RWPE2 (cell line): ENCODE results near the gene ARHGAP4.

Experiments used
- ATAC-seq: fragments of 200-7000 bp; cut with Tn5 transposase; 3 replicates; pipeline ENCODE4 v1.9.1; 2021; ENCODE audit warnings: low read depth
- DNase-seq: peaks from one replicate; pipeline ENCODE4 v3.0.0-alpha.2; 2020; ENCODE audit warnings: low spot score
- H3K27ac ChIP-seq: fragments of 450-650 bp; 2 replicates; pipeline ENCODE4 v1.5.1; 2017; ENCODE audit warnings: mild to moderate bottlenecking; ENCODE audit not compliant: poor library complexity, severe bottlenecking
- H3K27me3 ChIP-seq: fragments of 250-450 bp; sonication (Bioruptor Pico); 2 replicates; pipeline ENCODE4 v1.5.1; 2021; ENCODE audit warnings: mild to moderate bottlenecking, moderate library complexity; ENCODE audit not compliant: insufficient read depth, poor library complexity, severe bottlenecking
- H3K36me3 ChIP-seq: fragments of 250-450 bp; sonication (Bioruptor Pico); 2 replicates; pipeline ENCODE4 v1.5.1; 2020; ENCODE audit warnings: low read depth, mild to moderate bottlenecking, moderate library complexity
- H3K4me1 ChIP-seq: fragments of 250-450 bp; sonication (Bioruptor Pico); 2 replicates; pipeline ENCODE4 v1.5.1; 2021; ENCODE audit warnings: mild to moderate bottlenecking, moderate library complexity; ENCODE audit not compliant: insufficient read depth, poor library complexity, severe bottlenecking
- H3K4me3 ChIP-seq: fragments of 250-450 bp; sonication (Bioruptor Pico); 2 replicates; pipeline ENCODE4 v1.5.1; 2021; ENCODE audit warnings: mild to moderate bottlenecking, moderate library complexity; ENCODE audit not compliant: severe bottlenecking
- H3K9me3 ChIP-seq: fragments of 250-450 bp; sonication (Bioruptor Pico); 2 replicates; pipeline ENCODE4 v1.5.1; 2021; ENCODE audit warnings: mild to moderate bottlenecking, moderate library complexity; ENCODE audit not compliant: severe bottlenecking
- TF ChIP-seq, protein P1 (sequence below): fragments of 450-650 bp; IDR thresholded peaks from one replicate; pipeline ENCODE4 v1.5.1; 2017; ENCODE audit warnings: mild to moderate bottlenecking, moderate library complexity; ENCODE audit not compliant: poor library complexity, severe bottlenecking

The ARHGAP4 gene

DNA sequence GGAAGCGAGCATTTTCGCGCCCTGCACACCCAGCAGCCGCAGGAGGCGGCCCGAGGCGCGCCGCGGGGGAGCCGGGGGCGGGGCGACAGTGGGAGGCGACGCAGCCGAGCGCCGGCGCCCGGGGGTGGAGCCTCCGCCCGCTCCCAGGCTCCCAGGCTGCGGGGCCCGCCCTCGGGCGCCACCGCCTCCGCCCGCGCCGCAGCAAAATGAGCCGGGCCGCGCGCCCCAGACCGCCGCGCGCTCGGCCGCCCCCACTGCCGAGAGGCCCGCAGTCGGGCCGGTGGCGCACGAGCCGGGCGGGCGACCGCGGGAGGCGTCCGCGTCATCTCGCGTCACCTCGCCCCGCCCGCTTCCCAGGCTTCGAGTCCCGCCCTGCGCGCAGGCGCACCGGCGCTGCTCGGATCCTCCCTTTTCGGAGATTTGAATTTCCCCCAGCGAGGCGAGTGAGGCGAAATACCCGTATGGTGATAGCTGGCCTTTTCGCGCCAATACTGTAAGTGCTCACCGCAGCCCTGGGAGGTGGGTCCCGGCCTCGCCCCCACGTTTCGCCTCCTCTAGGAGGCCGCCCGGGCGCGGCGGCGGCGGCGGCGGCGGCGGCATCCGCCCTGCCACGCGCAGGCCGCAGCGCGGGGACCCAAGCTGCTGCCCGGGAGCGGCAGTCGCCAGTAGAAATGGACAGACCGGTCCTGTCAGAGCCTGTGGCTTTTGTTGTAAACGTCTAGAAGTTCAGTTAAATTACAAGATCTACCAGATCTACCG lies 46.5 kb upstream of the ARHGAP4 start, which contains the start of gene TMEM187:
TMEM187 (plus strand) TSS at position 387 of the 759 bp plus-strand sequence. CDS start 9,309 bp downstream, outside the sequence.
- H3K9me3 ChIP-seq: no peaks in the 10 kb centered on the region
- TF ChIP-seq, protein P1, sequence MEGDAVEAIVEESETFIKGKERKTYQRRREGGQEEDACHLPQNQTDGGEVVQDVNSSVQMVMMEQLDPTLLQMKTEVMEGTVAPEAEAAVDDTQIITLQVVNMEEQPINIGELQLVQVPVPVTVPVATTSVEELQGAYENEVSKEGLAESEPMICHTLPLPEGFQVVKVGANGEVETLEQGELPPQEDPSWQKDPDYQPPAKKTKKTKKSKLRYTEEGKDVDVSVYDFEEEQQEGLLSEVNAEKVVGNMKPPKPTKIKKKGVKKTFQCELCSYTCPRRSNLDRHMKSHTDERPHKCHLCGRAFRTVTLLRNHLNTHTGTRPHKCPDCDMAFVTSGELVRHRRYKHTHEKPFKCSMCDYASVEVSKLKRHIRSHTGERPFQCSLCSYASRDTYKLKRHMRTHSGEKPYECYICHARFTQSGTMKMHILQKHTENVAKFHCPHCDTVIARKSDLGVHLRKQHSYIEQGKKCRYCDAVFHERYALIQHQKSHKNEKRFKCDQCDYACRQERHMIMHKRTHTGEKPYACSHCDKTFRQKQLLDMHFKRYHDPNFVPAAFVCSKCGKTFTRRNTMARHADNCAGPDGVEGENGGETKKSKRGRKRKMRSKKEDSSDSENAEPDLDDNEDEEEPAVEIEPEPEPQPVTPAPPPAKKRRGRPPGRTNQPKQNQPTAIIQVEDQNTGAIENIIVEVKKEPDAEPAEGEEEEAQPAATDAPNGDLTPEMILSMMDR: no peak
- DNase-seq (peak; percentile 76), ATAC-seq (peak; percentile 33)
- peak within 1 kb of the TSS; percentile 92 for H3K27ac ChIP-seq
- H3K36me3 ChIP-seq: peaks cover 21% of the 10 kb centered on the region
- no peaks in the 10 kb centered on the region for H3K27me3 ChIP-seq
- peak within 1 kb of the TSS; percentile 88 for H3K4me3 ChIP-seq
- no peaks in the 10 kb centered on the region for H3K4me1 ChIP-seq

DNA sequence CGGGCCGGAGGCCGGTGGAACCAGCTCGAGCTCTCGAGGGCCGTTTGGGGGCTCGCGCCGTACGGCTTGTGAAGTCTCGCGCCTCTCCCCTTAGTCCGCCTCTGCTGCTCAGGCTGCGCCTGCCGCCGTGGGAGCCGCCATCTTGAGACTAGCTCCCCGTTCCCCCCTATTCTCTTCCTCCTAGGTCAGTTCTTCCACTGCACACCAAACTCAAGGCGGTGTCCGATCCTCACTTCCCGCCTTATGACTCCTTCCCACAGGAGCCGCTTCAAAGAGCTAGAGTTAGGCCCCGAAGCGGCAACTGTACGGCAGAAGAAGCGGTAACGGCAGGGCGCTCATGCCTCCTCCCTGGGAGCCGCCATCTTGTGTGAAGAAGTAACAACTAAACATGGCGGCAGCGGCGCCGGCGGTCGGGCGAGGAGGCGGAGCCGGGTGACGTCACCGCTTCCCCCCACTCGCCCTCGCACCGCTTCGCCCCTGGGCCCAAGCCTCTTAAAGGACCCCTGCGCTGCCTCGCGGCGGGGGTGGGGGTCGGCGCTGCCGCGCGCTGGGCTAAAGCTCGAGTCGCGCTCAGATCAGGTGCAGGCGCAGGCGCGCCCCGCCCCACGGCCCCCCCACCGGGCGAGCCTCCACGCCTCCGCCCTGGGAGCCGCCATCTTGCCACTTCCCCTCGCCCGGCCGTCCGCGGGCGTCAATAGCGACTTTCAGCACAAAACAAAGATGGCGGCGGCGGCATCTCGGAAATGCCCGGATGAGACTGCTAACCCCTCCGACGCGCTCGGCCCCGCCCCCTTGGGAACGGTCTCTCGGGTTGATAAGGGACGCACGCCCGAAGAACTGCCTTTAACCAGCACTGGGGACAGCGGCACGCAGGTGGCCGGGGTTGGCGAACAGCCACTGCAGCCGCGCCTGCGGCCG lies 45.6 kb upstream of the ARHGAP4 start, which contains the start of gene HCFC1:
HCFC1 (minus strand) TSS at position 369 of the 918 bp plus-strand sequence. CDS start 978 bp downstream, outside the sequence.
- DNase-seq: peak; percentile 83
- TF ChIP-seq, protein P1: no peak
- H3K4me1 ChIP-seq: no peaks in the 10 kb centered on the region
- H3K27me3 ChIP-seq: no peaks in the 10 kb centered on the region
- no peaks in the 10 kb centered on the region for H3K9me3 ChIP-seq
- peak within 1 kb of the TSS; percentile 88 for H3K4me3 ChIP-seq
- H3K36me3 ChIP-seq: peaks cover 25% of the 10 kb centered on the region
- peak; percentile 43 for ATAC-seq
- peak within 1 kb of the TSS; percentile 92 for H3K27ac ChIP-seq

DNA sequence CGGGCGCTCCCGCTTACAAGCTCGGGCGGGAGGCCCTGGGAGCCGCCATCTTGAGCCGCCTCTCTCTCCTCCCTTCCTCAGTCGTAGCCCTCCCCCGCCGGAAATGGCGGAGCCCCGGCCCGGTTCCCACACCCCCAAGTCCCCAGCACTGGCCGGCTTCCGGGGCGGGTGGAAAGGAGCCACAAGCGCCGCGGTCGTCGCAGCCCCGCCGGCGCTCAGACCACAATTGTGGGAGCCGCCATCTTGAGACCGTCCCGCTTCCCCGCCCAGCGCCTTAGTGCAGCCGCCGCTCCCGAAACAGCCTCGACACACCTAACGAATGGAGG lies 45.0 kb upstream of the ARHGAP4 start:
- peak overlapping the region; percentile 88 for H3K4me3 ChIP-seq
- TF ChIP-seq, protein P1: no peak
- H3K4me1 ChIP-seq: no peaks in the 10 kb centered on the region
- peak; percentile 84 for DNase-seq
- H3K9me3 ChIP-seq: no peaks in the 10 kb centered on the region
- ATAC-seq: peak; percentile 66
- H3K27me3 ChIP-seq: no peaks in the 10 kb centered on the region
- peak overlapping the region; percentile 92 for H3K27ac ChIP-seq
- peaks cover 25% of the 10 kb centered on the region for H3K36me3 ChIP-seq

DNA sequence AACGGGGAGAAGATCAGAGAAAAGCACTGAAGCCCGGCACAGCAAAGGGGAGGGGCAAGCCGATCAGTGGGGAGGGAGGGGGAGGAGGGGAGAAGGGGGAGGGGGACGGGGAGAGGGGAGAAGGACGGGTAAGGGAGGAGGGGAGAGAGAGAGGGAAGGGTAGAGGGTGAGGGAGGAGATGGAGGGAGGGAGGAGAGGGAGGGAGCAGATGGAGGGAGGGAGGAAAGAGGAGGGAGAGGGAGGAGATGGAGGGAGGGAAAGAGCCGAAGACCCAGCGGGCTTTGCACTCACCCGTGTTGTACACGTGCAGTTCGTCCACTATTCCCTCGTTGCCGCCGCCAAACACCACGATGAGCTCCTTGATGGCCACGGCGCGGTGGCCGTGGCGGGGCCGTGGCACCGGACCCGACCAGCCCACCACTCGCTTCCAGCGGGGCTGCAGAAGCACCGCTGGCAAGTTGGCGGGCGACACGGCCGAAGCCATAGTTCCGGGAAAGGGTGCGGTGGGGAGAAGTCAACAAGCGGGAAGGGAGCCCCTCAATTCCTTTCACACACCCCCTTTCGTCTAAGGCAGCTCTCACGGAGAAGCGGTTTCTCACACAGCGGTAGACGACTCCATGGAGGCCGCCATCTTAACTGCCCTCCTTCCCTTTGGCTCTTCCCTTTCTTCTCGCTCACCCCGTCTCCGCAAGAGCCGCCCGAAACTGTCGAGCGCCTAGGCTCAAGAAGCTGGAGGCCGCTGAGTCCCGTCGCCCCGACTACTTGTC lies 44.5 kb upstream of the ARHGAP4 start:
- Histone ChIP-seq H3K4me3 (peak overlapping the region; percentile 88), H3K4me1 (no peaks in the 10 kb centered on the region), H3K27me3 (no peaks in the 10 kb centered on the region), H3K9me3 (no peaks in the 10 kb centered on the region), H3K27ac (peak overlapping the region; percentile 92), H3K36me3 (peaks cover 25% of the 10 kb centered on the region)
- ATAC-seq (peak; percentile 7; the same call in 1 of the 3 replicates), DNase-seq (no peak)
- TF ChIP-seq, protein P1: no peak
